HG03175 (cell line): Measurements from ENCODE around the gene PYCR2.
"Not testable (repeated sequence)": the region's sequence is repeated elsewhere in the genome, so short reads cannot be mapped to it uniquely, and the experiment has no call there.

Source experiments
- ATAC-seq: cut with Tn5 transposase; IDR thresholded peaks from one replicate; pipeline ENCODE4 v1.9.1; 2021; ENCODE audit warnings: mild to moderate bottlenecking, moderate library complexity; ENCODE audit not compliant: unreplicated experiment

Gene PYCR2

DNA sequence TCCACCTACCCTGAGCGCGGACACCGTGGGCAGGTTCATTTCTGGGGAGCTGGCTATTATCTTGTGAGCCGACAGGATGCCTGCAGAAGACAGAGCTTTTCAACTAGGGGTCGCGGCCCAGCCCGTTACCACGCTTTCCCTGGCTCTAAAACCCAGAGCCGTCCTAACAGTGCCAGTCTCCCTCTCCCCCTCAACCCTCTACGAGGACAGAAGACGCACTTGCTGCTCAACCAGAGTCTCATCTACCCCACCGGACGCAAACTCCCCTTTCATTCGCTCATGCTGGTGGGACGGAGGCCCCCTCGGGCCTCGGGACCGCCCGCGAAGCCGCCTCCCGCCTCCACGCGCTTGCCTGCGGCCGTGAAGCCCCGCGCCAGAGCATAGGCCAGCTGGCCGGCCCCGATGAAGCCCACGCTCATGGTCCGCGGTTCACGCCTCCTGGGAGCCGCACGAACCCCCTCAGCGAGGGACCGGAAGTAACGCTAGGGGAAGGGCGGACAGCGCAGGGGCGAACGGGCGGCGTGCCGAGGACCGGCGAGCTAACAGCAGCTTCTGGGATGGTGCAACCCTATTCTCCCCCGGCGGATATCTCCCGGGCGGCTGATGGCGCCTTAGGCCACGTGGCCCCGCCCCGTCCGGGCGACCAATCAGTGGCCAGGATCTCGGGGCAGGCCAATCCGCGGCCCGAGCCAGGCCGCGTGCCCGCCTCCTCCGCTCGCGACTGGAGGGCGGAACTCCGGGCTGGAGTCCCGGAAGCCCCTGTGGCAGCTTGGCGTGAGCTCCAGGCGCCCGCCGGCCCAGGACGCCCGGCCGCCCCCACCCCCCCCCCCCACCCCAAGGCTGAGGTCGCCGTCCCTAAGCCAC is at the start of gene PYCR2:
PYCR2 (minus strand) TSS at position 559 of the 864 bp plus-strand sequence; CDS start at position 419, 140 bp downstream.
- peak; percentile 98 for ATAC-seq

DNA sequence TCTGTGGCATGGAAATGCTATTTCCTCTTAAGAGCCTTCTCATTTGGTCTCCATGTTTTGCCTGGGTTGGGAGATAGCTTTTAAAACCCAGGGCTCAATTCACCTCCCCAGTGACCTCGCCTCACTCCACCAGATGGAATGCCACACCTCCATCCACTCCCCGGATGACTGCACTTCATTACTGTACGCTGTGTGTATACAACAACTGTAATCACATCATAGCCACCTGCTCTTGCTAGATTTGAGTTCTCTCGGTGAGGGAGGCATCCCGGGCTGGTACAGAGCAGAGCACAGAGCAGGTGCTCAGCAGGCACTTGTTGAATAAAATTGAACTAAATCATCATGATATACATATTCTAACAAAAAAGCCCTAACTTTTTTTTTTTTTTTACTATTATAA is 49.1 kb upstream of the PYCR2 start:
- no peak for ATAC-seq

DNA sequence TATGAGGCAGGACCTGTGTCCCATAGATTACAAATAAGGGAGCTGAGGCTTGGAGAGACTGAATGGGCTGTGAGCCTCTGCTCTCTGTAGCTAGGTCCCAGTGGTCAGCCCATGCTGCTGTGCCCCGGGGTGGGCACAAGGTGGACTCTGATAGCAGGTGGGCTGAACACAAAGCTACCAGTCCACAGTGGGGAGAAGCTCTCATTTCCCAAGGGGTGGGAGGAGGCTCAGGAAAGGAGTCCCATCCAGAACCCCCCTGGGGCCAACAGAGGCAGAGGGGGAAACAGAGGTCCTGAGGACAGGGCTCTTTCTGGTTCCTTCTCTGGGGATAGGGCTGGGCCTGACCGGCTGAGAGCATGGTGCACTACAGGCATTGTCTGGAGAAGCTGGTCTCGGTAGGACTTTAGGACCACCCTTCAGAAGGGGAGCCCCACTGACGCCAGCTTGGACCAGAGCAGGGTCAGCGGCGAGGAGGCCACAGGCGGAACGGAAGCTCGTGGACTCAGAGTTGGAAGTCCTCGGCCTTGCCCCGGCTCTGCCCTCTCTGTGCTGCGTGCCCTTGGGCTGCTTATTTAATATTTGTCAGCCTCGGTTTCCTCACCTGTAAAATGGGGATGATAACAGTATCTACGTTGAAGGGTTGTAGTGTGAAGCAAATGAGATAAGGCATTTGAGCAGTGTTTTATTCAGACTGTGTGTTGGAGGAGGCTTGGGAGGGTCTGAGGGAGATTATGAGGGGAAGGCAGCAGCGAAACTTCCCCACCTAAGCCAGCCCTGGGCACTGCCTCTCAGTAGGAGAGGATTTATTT is 48.5 kb upstream of the PYCR2 start:
- ATAC-seq: no peak

DNA sequence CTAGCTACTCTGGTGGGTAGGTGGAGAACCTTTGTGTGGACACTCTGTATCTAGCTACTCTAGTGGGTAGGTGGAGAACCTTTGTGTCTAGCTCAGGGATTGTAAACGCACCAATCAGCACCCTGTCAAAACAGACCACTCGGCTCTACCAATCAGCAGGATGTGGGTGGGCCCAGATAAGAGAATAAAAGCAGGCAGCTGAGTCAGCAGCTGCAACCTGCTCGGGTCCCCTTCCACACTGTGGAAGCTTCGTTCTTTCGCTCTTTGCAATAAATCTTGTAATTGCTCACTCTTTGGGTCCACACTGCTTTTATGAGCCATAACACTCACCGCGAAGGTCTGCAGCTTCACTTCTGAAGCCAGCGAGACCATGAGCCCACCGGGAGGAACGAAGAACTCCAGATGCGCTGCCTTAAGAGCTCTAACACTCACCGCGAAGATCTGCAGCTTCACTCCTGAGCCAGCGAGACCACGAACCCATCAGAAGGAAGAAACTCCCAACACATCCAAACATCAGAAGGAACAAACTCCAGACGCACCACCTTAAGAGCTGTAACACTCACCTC is 46.6 kb upstream of the PYCR2 start:
- not testable (repeated sequence) for ATAC-seq

GRCh38 chr1:225969751-225970150 is 45.7 kb upstream of the PYCR2 start:
- ATAC-seq: not testable (repeated sequence)

- no peak for ATAC-seq
Measured at GRCh38 chr1:225965231-225965630, 41.2 kb upstream of the PYCR2 start.

DNA sequence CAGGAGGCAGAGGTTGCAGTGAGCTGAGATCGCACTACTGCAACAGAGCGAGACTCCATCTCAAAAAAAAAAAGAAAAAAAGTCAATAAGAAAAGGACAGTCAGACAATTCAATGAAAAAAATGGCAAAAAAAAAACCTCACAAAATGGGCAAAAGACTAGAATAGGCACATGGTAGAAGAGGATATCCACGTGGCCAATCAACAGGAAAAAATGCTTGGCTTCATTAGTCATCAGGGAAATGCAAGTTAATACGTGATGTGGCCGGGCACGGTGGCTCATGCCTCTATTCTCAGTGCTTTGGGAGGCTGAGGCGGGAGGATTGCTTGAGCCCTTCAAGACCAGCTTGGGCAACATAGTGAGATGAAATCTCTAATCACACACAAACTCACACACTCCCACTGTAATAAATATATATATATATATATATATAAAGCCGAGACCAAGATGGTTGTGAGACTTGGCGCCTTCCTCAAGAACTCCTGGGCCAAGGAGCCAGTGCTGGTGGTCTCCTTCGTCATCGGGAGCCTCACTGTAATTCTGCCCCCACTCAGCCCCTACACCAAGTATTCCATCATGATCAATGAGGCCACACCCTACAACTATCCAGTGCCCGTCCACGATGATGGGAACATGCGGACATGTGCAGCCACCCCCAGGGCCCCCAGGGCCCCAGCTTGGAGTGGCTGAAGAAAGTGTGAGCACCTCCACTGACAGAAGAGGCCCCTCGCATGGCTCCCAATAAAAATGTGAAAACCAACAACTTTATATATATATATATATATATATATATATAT is 39.9 kb upstream of the PYCR2 start:
- ATAC-seq: no peak

DNA sequence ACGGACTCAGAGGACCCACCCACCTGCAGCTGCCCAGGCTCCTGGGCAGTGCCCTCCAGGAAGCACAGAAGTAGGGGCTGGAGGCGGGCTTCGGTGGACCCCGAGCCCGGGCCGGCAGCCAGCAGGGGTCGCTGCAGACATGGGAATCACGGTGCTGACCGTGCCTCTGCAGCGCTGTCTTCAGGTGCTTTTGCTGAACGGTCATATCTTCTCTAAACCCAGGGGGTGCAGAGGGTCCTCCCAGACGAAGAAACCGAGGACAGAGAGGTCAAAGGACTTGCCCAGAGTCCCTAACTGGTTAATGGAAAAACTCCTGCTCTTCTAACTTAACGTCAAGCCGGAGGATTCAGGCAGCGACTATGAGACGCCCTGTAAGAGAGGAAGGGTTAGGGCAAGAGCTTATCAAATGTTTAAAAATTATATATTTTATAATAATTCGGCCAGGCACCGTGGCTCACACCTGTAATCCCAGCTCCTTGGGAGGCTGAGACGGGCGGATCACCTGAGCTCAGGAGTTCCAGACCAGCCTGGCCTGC is 38.5 kb upstream of the PYCR2 start:
- ATAC-seq: peak; percentile 86

GRCh38 chr1:225961659-225962439 is 37.8 kb upstream of the PYCR2 start:
- no peak for ATAC-seq

DNA sequence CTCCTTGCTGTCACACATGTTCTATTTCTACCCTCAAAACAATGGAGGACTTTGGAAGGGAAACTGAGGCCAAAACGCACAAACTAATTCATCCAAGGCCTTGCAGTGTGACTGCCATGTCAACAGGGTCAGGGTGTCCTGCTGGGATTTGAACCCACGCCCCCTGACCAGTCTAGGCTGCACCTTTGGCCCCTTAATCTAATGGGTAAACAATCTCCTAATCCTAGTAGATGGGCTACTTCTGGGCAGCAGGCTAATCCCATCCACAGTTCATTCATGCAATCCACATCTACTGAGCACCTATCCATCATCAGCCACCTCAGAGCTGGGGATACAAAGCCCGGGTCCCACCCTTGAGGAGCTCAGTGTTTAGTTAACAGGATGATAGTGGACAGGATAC is 34.0 kb upstream of the PYCR2 start:
- no peak for ATAC-seq

DNA sequence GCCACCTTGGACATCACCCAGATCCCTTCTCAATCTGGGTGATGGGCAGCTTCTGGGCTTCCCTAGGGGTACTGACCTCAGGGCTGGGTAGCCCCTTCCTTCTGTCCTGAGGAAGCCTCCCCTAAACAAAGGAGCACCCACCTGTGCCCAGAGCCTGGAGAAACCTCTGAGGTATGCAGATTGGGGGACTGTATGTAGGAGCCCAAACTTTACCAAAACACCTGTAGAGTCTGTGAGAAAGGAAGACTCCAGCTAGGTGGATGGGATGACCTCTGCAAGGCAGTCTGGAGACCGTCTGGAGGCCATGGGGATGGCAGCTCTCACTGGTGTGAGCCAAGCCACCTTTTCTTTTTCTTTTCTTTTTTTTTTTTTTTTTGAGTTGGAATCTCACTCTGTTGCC is 30.7 kb upstream of the PYCR2 start:
- no peak for ATAC-seq

DNA sequence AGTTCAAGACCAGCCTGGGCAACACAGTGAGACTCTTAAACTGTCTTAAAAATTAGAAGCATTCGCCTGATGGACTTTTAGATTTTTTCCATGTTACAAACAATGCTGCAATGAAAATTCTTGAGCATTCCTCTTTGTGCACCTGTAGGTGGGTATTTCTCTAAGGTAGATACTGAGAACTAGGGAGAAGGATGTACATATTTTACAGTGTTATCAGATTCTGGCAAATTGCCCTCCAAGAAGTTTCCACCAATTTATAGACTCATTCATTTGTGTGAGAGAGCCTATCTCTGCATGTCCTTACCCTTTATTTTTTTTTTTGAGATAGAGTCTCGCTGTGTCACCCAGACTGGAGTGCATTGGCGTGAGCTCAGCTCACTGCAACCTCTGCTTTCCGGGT is 29.3 kb upstream of the PYCR2 start:
- no peak for ATAC-seq

DNA sequence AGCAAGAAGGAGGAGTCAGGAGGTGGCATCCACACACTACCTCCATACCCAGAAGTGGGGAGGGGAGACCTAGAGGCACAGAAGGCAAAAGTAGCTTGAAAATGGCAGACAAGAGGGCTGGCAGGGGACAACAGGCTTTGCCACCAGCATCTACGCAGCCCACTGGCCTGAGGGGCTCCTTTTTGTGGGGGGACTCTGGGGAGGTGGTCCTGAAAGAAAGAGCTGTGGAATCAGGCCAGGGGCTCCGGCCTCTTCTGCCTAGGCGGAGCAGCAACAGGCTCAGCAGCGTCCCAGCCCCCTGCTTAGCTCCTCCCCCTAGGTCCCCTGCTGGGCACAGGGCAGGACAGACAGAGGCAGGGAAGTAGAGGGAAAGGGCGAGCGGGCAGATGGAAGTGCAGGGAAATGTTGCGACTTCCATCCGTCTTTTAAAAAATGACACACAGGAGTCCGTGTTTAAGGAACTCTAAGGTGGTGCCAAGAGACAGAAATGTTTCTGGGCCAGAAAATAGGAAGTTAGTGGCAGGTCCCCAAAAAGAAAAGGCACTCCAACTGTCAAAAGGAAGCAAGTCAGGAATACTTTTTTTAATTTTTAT is 27.0 kb upstream of the PYCR2 start:
- ATAC-seq: no peak

DNA sequence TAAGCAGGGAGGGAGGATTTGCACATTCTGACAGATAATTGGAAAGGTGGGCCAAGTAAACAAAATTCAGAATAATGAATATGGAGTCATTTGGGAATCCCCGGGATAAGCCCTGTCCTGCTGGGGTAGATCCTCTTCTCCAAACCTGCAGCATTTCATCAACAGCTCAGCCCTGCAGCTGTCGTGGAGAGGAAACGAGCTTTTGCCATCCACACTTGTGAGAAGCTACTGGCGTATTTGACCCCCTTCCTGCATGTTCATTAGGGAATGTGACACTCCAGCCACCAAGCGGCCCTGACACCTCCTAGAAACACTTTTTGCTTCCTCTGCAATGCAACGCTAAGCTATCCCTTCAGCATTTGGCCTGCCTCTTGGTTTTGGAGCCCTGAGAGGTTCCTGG is 25.0 kb upstream of the PYCR2 start:
- no peak for ATAC-seq

DNA sequence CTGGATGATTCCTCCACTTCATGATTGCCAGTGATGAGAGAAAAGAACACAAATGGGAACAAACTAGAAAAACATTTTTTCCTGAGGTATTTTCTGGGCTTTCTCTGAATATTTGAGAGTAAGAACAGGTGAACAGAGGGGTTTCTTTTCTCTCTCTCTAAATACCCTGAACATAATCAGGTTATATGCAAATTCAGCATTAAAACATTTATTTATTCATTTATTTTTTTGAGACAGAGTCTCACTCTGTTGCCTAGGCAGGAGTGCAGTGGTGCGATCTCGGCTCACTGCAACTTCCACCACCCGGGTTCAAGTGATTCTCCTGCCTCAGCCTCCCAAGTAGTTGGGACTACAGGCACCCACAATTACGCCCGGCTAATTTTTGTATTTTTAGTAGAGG is 22.8 kb upstream of the PYCR2 start:
- no peak for ATAC-seq

DNA sequence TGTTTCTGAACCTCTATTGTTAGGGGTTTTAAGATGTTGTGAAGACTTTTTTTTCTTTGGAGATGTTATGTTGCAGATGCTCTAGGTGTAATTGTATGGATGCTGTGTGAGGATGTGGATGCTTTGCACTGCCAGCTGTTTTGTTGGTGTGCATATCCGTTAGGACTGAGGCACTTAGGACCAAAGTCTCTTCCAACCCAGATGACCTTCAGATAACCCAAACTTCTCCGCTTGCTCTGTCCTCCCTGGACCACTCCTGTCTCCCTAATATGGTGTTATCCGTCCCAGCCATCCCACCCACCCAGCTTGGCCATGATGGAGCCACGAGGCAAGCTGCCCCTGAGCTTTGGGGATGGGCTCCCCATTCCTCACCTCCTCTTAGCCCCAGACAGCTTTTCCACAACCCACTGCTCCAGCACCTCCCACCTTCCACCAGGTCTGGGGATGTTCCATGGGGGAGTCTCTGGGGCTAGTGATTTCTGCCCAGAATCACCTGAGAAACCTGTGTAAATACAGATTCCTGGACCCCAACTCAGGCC is 22.1 kb upstream of the PYCR2 start:
- ATAC-seq: no peak

DNA sequence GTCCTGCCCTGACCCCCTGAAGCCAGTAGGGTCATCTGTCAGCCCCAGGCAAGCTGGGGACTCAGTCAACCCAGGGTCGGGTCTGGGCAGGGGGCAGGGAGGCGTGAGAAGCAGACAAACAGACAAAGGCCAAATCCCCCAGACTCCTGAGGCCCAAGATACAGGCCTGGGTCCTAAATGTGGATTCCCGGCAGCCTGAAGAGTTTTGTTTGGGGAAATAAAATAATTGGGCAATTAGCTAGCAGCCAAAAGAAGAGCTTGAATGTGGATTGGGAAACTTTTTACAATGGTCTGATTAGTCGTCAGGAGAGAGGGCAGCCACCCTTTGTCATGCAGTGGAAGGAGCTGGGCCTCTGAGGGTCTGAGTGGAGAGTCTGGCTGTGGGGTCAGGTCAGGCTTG is 21.5 kb upstream of the PYCR2 start:
- ATAC-seq: no peak

- peak; percentile 60 for ATAC-seq
Measured at GRCh38 chr1:225944951-225945350, 20.9 kb upstream of the PYCR2 start.

GRCh38 chr1:225944387-225944786 is 20.3 kb upstream of the PYCR2 start:
- ATAC-seq: no peak
